Measurements from ENCODE around the gene PLD3.

PLD3 gene

GRCh38 chr19:40416918-40417642 is 68.6 kb downstream of the PLD3 start:
- DNase-seq, result peak; percentile 41

- DNase-seq, result no peak
Observed at GRCh38 chr19:40417643-40417981, 69.1 kb downstream of the PLD3 start.

GRCh38 chr19:40418040-40418439 is 69.5 kb downstream of the PLD3 start:
- no peak for DNase-seq

- DNase-seq, result no peak
Observed at GRCh38 chr19:40419066-40419612, 70.6 kb downstream of the PLD3 start.

GRCh38 chr19:40419780-40420179 is 71.3 kb downstream of the PLD3 start:
- DNase-seq, result no peak

- no peak for DNase-seq
Observed at GRCh38 chr19:40420451-40420765, 71.9 kb downstream of the PLD3 start.

GRCh38 chr19:40420766-40421765 is 72.6 kb downstream of the PLD3 start:
- DNase-seq, result peak; percentile 86

GRCh38 chr19:40421993-40422747 is 73.7 kb downstream of the PLD3 start:
- no peak for DNase-seq

- no peak for DNase-seq
Observed at GRCh38 chr19:40422748-40423566, 74.5 kb downstream of the PLD3 start.

GRCh38 chr19:40423938-40424337 is 75.4 kb downstream of the PLD3 start:
- DNase-seq, result no peak

- DNase-seq, result peak; percentile 22
Observed at GRCh38 chr19:40424637-40425449, 76.3 kb downstream of the PLD3 start.

GRCh38 chr19:40425450-40426287 is 77.2 kb downstream of the PLD3 start, which contains the start of gene SERTAD1:
Gene SERTAD1, minus strand, starts transcription at chr19:40425992. Its CDS starts 2,446 bp downstream, at chr19:40423546.
- DNase-seq, result peak; percentile 100

Data from activated CD4-positive, alpha-beta T cell treated with anti-CD3 and anti-CD28 coated beads, Interleukin-10, Interleukin-2, amounts not matched to agents 100 ng/mL and 50 ng/mL, durations not matched to agents 16 hours and 8 hours (primary cell).